Measurements from ENCODE around the gene PKD1L1.
A peak's percentile ranks its signal among the peaks of the same experiment; 100 is the strongest.
"Not testable (repeated sequence)": the region's sequence is repeated elsewhere in the genome, so short reads cannot be mapped to it uniquely, and the experiment has no call there.

The PKD1L1 gene

GRCh38 chr7:47937065-47937687 is 11.1 kb downstream of the PKD1L1 start:
- peak; percentile 12 for DNase-seq (ENCODE audit: low read depth)

GRCh38 chr7:47936323-47936722 is 11.9 kb downstream of the PKD1L1 start:
- no peak for DNase-seq (ENCODE audit: low read depth)

GRCh38 chr7:47935336-47935735 is 12.9 kb downstream of the PKD1L1 start:
- no peak for DNase-seq (ENCODE audit: low read depth)

GRCh38 chr7:47934831-47935230 is 13.4 kb downstream of the PKD1L1 start:
- DNase-seq (ENCODE audit: low read depth): no peak

- DNase-seq (ENCODE audit: low read depth): no peak
Observed at GRCh38 chr7:47933215-47933614, 15.1 kb downstream of the PKD1L1 start.

- no peak for DNase-seq (ENCODE audit: low read depth)
Observed at GRCh38 chr7:47932466-47933037, 15.7 kb downstream of the PKD1L1 start.

GRCh38 chr7:47932016-47932415 is 16.2 kb downstream of the PKD1L1 start:
- DNase-seq (ENCODE audit: low read depth): no peak

GRCh38 chr7:47931005-47932004 is 17.0 kb downstream of the PKD1L1 start:
- no peak for DNase-seq (ENCODE audit: low read depth)

GRCh38 chr7:47924266-47924665 is 24.0 kb downstream of the PKD1L1 start:
- no peak for DNase-seq (ENCODE audit: low read depth)

GRCh38 chr7:47923081-47923875 is 25.0 kb downstream of the PKD1L1 start:
- DNase-seq (ENCODE audit: low read depth): not testable (repeated sequence)

- DNase-seq (ENCODE audit: low read depth): not testable (repeated sequence)
Observed at GRCh38 chr7:47916514-47916913, 31.8 kb downstream of the PKD1L1 start.

- no peak for DNase-seq (ENCODE audit: low read depth)
Observed at GRCh38 chr7:47915616-47915976, 32.7 kb downstream of the PKD1L1 start.

GRCh38 chr7:47914717-47915615 is 33.3 kb downstream of the PKD1L1 start:
- no peak for DNase-seq (ENCODE audit: low read depth)

- no peak for DNase-seq (ENCODE audit: low read depth)
Observed at GRCh38 chr7:47912332-47912731, 35.9 kb downstream of the PKD1L1 start.

- DNase-seq (ENCODE audit: low read depth): no peak
Observed at GRCh38 chr7:47908720-47909119, 39.5 kb downstream of the PKD1L1 start.

GRCh38 chr7:47907981-47908616 is 40.2 kb downstream of the PKD1L1 start:
- no peak for DNase-seq (ENCODE audit: low read depth)

GRCh38 chr7:47906883-47907282 is 41.4 kb downstream of the PKD1L1 start:
- no peak for DNase-seq (ENCODE audit: low read depth)

GRCh38 chr7:47905076-47905920 is 43.0 kb downstream of the PKD1L1 start:
- no peak for DNase-seq (ENCODE audit: low read depth)

- DNase-seq (ENCODE audit: low read depth): no peak
Observed at GRCh38 chr7:47902013-47902412, 46.3 kb downstream of the PKD1L1 start.

GRCh38 chr7:47901542-47901941 is 46.7 kb downstream of the PKD1L1 start:
- no peak for DNase-seq (ENCODE audit: low read depth)

Data from activated T-cell treated with anti-CD3 and anti-CD28 coated beads for 48 hours (primary cell).